Body of pancreas (tissue), 4 donors: ENCODE results near the gene C11orf58. TPM values are rescaled to one million over a fixed set of nuclear protein-coding genes. Genes with fewer than 3 reads are reported as not detected.
A peak's percentile ranks its signal among the peaks of the same experiment; 100 is the strongest.

ENCODE experiments used
- ATAC-seq: fragments of 150-250 bp; one replicate; pipeline ENCODE4 v1.9.1; 2016
- DNase-seq, 4 donors: peaks; one replicate each; pipeline ENCODE4 v3.0.0-alpha.2; 2019
- H3K27ac ChIP-seq, 4 donors: fragments of 200-600 bp; sonication (generic); 1 replicate in 3 of 4; 2 replicates in 1 of 4; pipeline versions ENCODE4 v1.5.1 to v1.6.1; 2016 to 2019; ENCODE audit warnings: mild to moderate bottlenecking in 1 of 4, mixed read lengths in 1 of 4, moderate library complexity in 1 of 4
- H3K27me3 ChIP-seq, 2 donors: fragments of 200-600 bp; sonication (generic); one replicate each; pipeline ENCODE4 v1.6.0; 2016; ENCODE audit warnings: mild to moderate bottlenecking in 1 of 2
- H3K36me3 ChIP-seq, 2 donors: fragments of 200-600 bp; sonication (generic); replicated peaks in 1 of 2; 2 replicates each; pipeline ENCODE4 v1.5.1; 2016; ENCODE audit warnings: low read depth in 2 of 2; ENCODE audit not compliant: insufficient read depth in 1 of 2
- H3K4me1 ChIP-seq: fragments of 200-600 bp; sonication (generic); one replicate; pipeline ENCODE4 v1.6.0; 2016
- H3K4me3 ChIP-seq, 2 donors: fragments of 200-600 bp; sonication (generic); 1 replicate in 1 of 2; 2 replicates in 1 of 2; pipeline ENCODE4 v1.5.1; 2016 to 2019
- H3K9me3 ChIP-seq, 3 donors: fragments of 200-600 bp; sonication (generic); 1 replicate in 2 of 3; 2 replicates in 1 of 3; pipeline ENCODE4 v1.5.1; 2016
- POLR2A ChIP-seq, 3 donors: fragments of 450-650 bp; IDR thresholded peaks; one replicate each; pipeline ENCODE4 v1.6.1; 2016; ENCODE audit warnings: antibody characterized with exemption in 3 of 3, mild to moderate bottlenecking in 2 of 3
- WGBS, 2 donors: methylation state at CpG; one replicate each; pipeline ENCODE4 v1.1.5; 2017; 5-methylcytosine and 5-hydroxymethylcytosine counted together
- intact Hi-C: fragments of 100-400 bp; cut with DNase I; formaldehyde crosslinking; loops from one replicate; pipeline ENCODE4 v1.15.1; 2023
- total RNA-seq, 2 donors: library from RNA; depleted of rRNA; stranded (reverse); fragments of >200 nt; gene quantifications; one replicate each; pipeline ENCODE4 v1.1.0, GENCODE V29; 2016
- TF ChIP-seq, protein P1 (sequence below), 7 experiments: fragments of 450-650 bp in 4 of 7; fragments of 200-600 bp in 3 of 7; sonication (generic) in 3 of 7; IDR thresholded peaks; one replicate each; pipeline ENCODE4 v1.5.1; 2016 to 2019; ENCODE audit warnings: antibody characterized with exemption in 7 of 7

The C11orf58 gene
- total RNA-seq, 2 donors from 2014 or later, result 59.7 to 92.4 TPM

DNA sequence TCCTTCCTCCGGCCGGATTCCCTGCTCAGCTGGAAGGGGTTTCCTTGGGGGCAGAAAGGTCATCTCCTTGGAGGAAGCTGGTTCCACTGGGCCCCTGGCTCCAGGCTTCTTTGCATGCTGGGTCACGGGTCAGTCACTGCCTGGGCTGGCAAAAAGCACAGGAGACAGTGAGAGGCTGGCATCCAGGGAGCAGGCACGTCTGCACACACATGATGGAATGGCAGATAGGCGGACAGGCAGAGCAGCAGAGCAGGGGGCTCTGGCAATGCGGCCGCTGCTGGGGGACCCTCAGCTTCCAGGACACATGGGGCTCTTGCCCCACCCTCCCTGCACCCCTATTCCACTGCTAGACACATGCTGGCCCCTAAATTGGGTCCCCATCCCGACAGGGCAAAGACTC, 40.4 kb downstream of the C11orf58 start:
- Histone ChIP-seq H3K36me3 (peaks cover 0 to 2% of the 10 kb centered on the region in 2 donors), H3K4me3 (no peak overlapping the region), H3K9me3 (no peaks in the 10 kb centered on the region), H3K27me3 (no peaks in the 10 kb centered on the region), H3K27ac (no peak overlapping the region), H3K4me1 (no peaks in the 10 kb centered on the region)
- TF ChIP-seq, protein P1, sequence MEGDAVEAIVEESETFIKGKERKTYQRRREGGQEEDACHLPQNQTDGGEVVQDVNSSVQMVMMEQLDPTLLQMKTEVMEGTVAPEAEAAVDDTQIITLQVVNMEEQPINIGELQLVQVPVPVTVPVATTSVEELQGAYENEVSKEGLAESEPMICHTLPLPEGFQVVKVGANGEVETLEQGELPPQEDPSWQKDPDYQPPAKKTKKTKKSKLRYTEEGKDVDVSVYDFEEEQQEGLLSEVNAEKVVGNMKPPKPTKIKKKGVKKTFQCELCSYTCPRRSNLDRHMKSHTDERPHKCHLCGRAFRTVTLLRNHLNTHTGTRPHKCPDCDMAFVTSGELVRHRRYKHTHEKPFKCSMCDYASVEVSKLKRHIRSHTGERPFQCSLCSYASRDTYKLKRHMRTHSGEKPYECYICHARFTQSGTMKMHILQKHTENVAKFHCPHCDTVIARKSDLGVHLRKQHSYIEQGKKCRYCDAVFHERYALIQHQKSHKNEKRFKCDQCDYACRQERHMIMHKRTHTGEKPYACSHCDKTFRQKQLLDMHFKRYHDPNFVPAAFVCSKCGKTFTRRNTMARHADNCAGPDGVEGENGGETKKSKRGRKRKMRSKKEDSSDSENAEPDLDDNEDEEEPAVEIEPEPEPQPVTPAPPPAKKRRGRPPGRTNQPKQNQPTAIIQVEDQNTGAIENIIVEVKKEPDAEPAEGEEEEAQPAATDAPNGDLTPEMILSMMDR (IDR thresholded peaks at IDR 0.05), result no peak
- TF ChIP-seq POLR2A (IDR thresholded peaks at IDR 0.05), result no peak
- WGBS, 2 donors, result 50 to 92% methylated on average over 1 to 8 of the region's 8 CpGs
- intact Hi-C loops, result no loop called here
- ATAC-seq (no peak), DNase-seq (no peak)

- Histone ChIP-seq H3K4me1 (no peaks in the 10 kb centered on the region), H3K36me3 (peaks cover 0 to 2% of the 10 kb centered on the region in 2 donors), H3K4me3 (no peak overlapping the region), H3K27ac (no peak overlapping the region), H3K27me3 (no peaks in the 10 kb centered on the region), H3K9me3 (no peaks in the 10 kb centered on the region)
- intact Hi-C loops, result no loop called here
- ATAC-seq (no peak), DNase-seq (peak in 1 of 4 donors; percentile 32)
- no peak for TF ChIP-seq POLR2A (IDR thresholded peaks at IDR 0.05)
- TF ChIP-seq, protein P1 (IDR thresholded peaks at IDR 0.05), result no peak
- WGBS, 2 donors, result 72 to 94% methylated on average over 6 to 8 of the region's 8 CpGs
Observed at GRCh38 chr11:16779436-16779835, 41.0 kb downstream of the C11orf58 start.

DNA sequence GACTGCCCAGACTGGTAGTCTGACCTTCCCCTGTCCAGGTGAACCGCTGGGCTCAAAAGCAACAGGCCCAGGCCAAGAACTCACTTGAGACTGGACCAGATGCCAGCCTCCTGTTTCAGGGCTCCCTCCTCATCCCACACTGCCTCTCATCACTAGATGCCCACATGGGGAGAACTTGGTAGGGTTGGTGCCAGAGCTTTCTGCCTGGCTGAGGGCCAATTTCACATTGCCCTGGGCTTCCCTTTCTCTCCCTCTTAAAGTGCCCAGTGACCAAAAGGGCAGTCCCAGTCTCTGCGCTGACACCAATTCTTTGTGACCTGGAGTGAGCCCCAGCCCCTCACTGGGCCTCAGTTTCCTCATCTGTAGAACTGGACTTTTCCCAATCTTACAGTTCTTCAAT, 41.7 kb downstream of the C11orf58 start:
- Histone ChIP-seq H3K27ac (no peak overlapping the region), H3K4me3 (no peak overlapping the region), H3K27me3 (no peaks in the 10 kb centered on the region), H3K36me3 (peaks cover 0 to 2% of the 10 kb centered on the region in 2 donors), H3K9me3 (no peaks in the 10 kb centered on the region), H3K4me1 (no peaks in the 10 kb centered on the region)
- ATAC-seq (no peak), DNase-seq (no peak)
- 100% methylated on average over 2 of the region's 2 CpGs for WGBS, 2 donors
- intact Hi-C loops, result no loop called here
- TF ChIP-seq, protein P1 (IDR thresholded peaks at IDR 0.05), result no peak
- no peak for TF ChIP-seq POLR2A (IDR thresholded peaks at IDR 0.05)

DNA sequence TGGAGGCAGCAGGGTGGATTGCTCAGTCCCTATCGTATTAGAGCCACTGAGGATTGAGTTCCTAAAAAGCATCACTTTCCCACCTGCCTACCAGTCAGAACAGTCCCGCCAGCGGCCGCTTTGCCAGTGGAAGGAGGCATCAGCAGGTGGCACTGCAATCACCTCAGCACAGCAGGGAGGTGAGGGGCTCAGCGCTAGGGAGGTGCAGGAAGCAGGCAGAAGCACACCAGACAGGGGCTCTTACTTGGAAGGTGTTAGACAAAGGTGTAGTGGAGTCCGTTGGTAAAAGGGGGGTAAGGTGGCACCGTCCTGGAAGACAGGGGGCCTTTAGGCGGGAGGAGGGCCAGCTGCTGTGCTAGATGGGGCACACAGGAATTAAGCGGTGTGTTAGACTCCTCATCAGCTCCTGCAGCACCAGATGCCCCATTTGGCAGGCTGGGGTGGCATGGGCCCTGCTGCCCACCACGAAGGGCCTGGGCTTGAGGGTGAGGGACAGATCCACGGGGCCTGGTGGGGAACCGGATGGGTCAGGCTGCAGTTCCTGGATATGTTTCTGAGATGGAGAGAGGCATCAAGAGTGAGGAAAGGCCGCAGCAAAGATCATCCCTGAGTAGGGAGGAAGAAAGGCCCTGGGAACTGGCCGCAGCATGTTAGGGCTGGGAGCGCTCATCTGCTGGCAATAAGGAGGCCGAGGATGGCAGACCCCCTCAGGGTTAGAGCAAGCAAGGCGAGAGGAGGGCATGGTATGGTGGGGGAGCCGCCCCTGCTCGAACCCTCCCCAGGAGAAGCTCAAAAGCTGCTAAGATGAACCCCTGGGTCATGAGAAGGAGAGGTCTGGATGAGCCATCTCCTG, 42.5 kb downstream of the C11orf58 start:
- no peak for ATAC-seq
- no peaks in the 10 kb centered on the region for H3K9me3 ChIP-seq
- intact Hi-C loops, result no loop called here
- WGBS, 2 donors, result 89 to 94% methylated on average over 17 to 19 of the region's 19 CpGs
- no peak overlapping the region for H3K27ac ChIP-seq
- peaks cover 0 to 2% of the 10 kb centered on the region in 2 donors for H3K36me3 ChIP-seq
- no peak for DNase-seq
- TF ChIP-seq, protein P1 (IDR thresholded peaks at IDR 0.05), result no peak
- TF ChIP-seq POLR2A (IDR thresholded peaks at IDR 0.05), result no peak
- H3K27me3 ChIP-seq, result no peaks in the 10 kb centered on the region
- H3K4me1 ChIP-seq, result peaks cover 4% of the 10 kb centered on the region
- no peak overlapping the region for H3K4me3 ChIP-seq
